HG03066 (cell line): Measurements from ENCODE around the gene GRIA4.

Source experiments
- ATAC-seq: cut with Tn5 transposase; IDR thresholded peaks from one replicate; pipeline ENCODE4 v1.9.1; 2021; ENCODE audit warnings: low read depth; ENCODE audit not compliant: unreplicated experiment

GRIA4 gene

GRCh38 chr11:105907319-105907718 is 297.4 kb downstream of the GRIA4 start:
- no peak for ATAC-seq

GRCh38 chr11:105910095-105910715 is 300.3 kb downstream of the GRIA4 start:
- no peak for ATAC-seq

GRCh38 chr11:105911454-105911853 is 301.6 kb downstream of the GRIA4 start:
- no peak for ATAC-seq

GRCh38 chr11:105912666-105913065 is 302.8 kb downstream of the GRIA4 start:
- no peak for ATAC-seq

GRCh38 chr11:105915021-105915420 is 305.1 kb downstream of the GRIA4 start:
- ATAC-seq, result no peak

GRCh38 chr11:105918039-105918438 is 308.2 kb downstream of the GRIA4 start:
- ATAC-seq, result no peak

- no peak for ATAC-seq
These were observed 308.7 kb downstream of the GRIA4 start for GRCh38 chr11:105918600-105918999.

GRCh38 chr11:105923252-105923651 is 313.4 kb downstream of the GRIA4 start:
- no peak for ATAC-seq

- ATAC-seq, result no peak
These were observed 313.9 kb downstream of the GRIA4 start for GRCh38 chr11:105923807-105924206.

GRCh38 chr11:105929084-105929955 is 319.4 kb downstream of the GRIA4 start:
- ATAC-seq, result no peak

- ATAC-seq, result no peak
These were observed 323.8 kb downstream of the GRIA4 start for GRCh38 chr11:105933695-105934094.

GRCh38 chr11:105935791-105936190 is 325.9 kb downstream of the GRIA4 start:
- ATAC-seq, result no peak

- ATAC-seq, result peak; percentile 59
These were observed 327.5 kb downstream of the GRIA4 start for GRCh38 chr11:105937331-105937730.

- no peak for ATAC-seq
These were observed 327.9 kb downstream of the GRIA4 start for GRCh38 chr11:105937738-105938137.

GRCh38 chr11:105942921-105943320 is 333.0 kb downstream of the GRIA4 start:
- ATAC-seq, result no peak

- ATAC-seq, result no peak
These were observed 339.2 kb downstream of the GRIA4 start for GRCh38 chr11:105948918-105949590.

GRCh38 chr11:105953886-105954285 is 344.0 kb downstream of the GRIA4 start:
- no peak for ATAC-seq

GRCh38 chr11:105960252-105961245 is 350.7 kb downstream of the GRIA4 start:
- ATAC-seq, result no peak

GRCh38 chr11:105968021-105968697 is 358.3 kb downstream of the GRIA4 start:
- no peak for ATAC-seq

- ATAC-seq, result no peak
These were observed 359.9 kb downstream of the GRIA4 start for GRCh38 chr11:105969756-105970155.
